ENCODE measurements around the gene TPD52L1. TPM values are rescaled to one million over a fixed set of nuclear protein-coding genes. Genes with fewer than 3 reads are reported as not detected.

The TPD52L1 gene
- total and polyA plus RNA-seq, 2 donors: 6.3 to 16.9 TPM

DNA sequence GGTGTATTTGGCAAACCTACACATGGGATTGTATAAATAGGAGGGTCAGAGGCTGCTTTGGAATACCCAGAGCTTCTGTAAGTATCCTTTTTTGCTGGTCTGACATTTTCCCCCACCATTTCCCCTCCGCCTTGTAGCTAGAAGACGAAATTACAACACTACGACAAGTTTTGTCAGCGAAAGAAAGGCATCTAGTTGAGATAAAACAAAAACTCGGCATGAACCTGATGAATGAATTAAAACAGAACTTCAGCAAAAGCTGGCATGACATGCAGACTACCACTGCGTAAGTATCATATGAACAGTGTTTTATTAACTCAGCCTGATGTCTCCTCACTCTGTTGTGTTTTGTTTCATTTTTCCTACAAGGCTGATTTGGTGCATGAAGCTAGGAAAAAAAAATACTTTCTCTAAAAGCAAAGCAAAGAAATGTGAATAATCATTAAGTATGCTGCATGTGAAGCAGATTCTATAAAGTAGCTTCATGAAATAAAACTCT, 75.5 kb downstream of the TPD52L1 start:
- DNase-seq (ENCODE audit: low read depth in 6 of 9, low spot score in 9 of 9): no peak

DNA sequence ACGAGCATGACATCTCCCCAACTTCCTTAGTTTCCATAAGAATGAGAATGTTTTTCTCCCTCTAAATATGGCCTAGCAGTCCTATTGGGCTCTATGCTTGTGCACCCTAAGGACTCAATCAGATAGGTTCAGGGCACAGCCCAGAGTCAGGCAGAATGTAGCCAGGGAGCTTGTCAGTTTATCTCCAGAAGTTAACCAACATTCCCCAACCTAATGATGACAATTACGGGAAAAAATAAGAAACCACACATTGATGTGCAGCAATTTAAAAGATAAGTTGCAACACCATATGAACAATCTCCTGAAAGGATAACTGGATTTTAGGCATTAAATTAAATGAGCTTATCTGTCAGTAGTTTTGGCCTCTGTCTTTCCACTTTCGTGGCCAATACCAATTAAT, 77.1 kb downstream of the TPD52L1 start:
- Histone ChIP-seq H3K27me3 (ENCODE audit: control insufficient read depth in 2 of 2, insufficient read depth in 1 of 2, low read length in 1 of 2) (no peaks in the 10 kb centered on the region), H3K27ac (ENCODE audit: low read depth in 1 of 2, low read length in 1 of 2) (no peak overlapping the region), H3K36me3 (ENCODE audit: control insufficient read depth in 2 of 2, insufficient read depth in 2 of 2, low read length in 1 of 2) (no peaks in the 10 kb centered on the region), H3K4me3 (ENCODE audit: low read length in 2 of 2) (no peak overlapping the region), H3K4me1 (ENCODE audit: control insufficient read depth in 2 of 2, insufficient read depth in 2 of 2, low read length in 2 of 2) (no peaks in the 10 kb centered on the region), H3K9me3 (ENCODE audit: control insufficient read depth in 2 of 2, insufficient read depth in 1 of 2, low read length in 1 of 2) (no peaks in the 10 kb centered on the region)
- 76% methylated on average over 3 of the region's 3 CpGs for WGBS
- no peak for DNase-seq (ENCODE audit: low read depth in 6 of 9, low spot score in 9 of 9)

More for the DNA sequence above, 75.5 kb downstream of the TPD52L1 start:
- Histone ChIP-seq H3K27me3 (ENCODE audit: control insufficient read depth in 2 of 2, insufficient read depth in 1 of 2, low read length in 1 of 2) (no peaks in the 10 kb centered on the region), H3K4me3 (ENCODE audit: low read length in 2 of 2) (no peak overlapping the region), H3K4me1 (ENCODE audit: control insufficient read depth in 2 of 2, insufficient read depth in 2 of 2, low read length in 2 of 2) (no peaks in the 10 kb centered on the region), H3K27ac (ENCODE audit: low read depth in 1 of 2, low read length in 1 of 2) (no peak overlapping the region), H3K36me3 (ENCODE audit: control insufficient read depth in 2 of 2, insufficient read depth in 2 of 2, low read length in 1 of 2) (no peaks in the 10 kb centered on the region), H3K9me3 (ENCODE audit: control insufficient read depth in 2 of 2, insufficient read depth in 1 of 2, low read length in 1 of 2) (no peaks in the 10 kb centered on the region)
- 95% methylated on average over 6 of the region's 6 CpGs for WGBS

DNA sequence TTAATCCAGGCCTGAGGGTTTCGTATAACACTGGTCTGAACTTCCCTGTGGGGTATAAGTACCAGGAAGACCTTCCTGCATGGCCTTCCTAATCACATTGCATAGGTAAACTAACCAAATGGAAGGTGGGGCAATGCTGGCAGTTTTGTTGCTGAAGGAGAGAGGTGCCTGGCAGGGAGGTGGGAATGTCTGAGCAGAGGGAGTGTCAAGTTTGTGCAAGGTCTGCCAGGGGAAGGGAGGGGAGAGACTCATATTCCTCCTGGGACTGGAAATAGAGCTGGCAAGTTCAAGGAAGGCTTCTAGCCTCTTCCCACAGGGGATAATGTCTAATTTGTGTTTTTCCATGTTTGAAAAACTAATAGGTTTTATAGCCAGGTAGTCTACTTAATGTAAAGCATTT, 77.6 kb downstream of the TPD52L1 start:
- Histone ChIP-seq H3K27ac (ENCODE audit: low read depth in 1 of 2, low read length in 1 of 2) (no peak overlapping the region), H3K4me3 (ENCODE audit: low read length in 2 of 2) (no peak overlapping the region), H3K4me1 (ENCODE audit: control insufficient read depth in 2 of 2, insufficient read depth in 2 of 2, low read length in 2 of 2) (no peaks in the 10 kb centered on the region), H3K36me3 (ENCODE audit: control insufficient read depth in 2 of 2, insufficient read depth in 2 of 2, low read length in 1 of 2) (no peaks in the 10 kb centered on the region), H3K27me3 (ENCODE audit: control insufficient read depth in 2 of 2, insufficient read depth in 1 of 2, low read length in 1 of 2) (no peaks in the 10 kb centered on the region), H3K9me3 (ENCODE audit: control insufficient read depth in 2 of 2, insufficient read depth in 1 of 2, low read length in 1 of 2) (no peaks in the 10 kb centered on the region)
- 92% methylated on average over 1 of the region's 1 CpG for WGBS
- no peak for DNase-seq (ENCODE audit: low read depth in 6 of 9, low spot score in 9 of 9)

DNA sequence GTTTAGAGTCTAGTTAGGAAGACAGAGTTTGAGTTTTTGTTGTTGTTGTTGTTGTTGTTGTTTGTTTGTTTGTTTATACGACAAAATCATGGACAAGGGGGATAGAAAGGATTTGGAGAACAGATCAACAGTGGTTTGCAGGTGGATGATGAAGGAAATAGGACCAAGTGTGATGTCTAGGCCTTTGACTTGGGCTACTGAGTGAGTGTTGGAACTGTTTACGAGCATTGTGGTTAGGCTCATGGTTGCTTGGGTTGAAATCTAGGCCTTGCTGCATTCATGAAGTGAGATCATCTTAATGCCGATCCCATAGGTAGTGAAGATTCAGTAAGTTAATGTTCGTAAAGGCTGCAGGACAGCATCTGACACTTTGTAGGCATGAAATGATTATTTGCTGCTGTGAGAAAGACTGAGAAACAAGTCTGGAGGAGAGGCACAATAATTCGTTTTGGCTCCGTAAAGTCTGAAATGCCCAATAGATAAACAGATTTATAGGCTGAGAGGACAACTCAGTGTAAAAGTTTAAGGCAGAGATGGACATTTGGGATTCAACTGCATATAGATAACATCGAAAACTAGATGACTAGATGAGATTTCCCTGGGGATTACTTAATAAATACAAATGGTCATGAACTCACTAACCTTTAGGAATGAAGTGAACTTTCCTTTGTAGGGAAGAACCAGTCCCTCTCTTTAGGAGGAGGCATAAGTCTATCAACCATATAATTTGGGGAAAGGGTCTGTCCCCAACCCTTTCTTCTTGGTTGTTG, 78.2 kb downstream of the TPD52L1 start:
- H3K9me3 ChIP-seq (ENCODE audit: control insufficient read depth in 2 of 2, insufficient read depth in 1 of 2, low read length in 1 of 2): no peaks in the 10 kb centered on the region
- H3K36me3 ChIP-seq (ENCODE audit: control insufficient read depth in 2 of 2, insufficient read depth in 2 of 2, low read length in 1 of 2): no peaks in the 10 kb centered on the region
- no peak overlapping the region for H3K4me3 ChIP-seq (ENCODE audit: low read length in 2 of 2)
- no peaks in the 10 kb centered on the region for H3K27me3 ChIP-seq (ENCODE audit: control insufficient read depth in 2 of 2, insufficient read depth in 1 of 2, low read length in 1 of 2)
- H3K27ac ChIP-seq (ENCODE audit: low read depth in 1 of 2, low read length in 1 of 2): no peak overlapping the region
- no peaks in the 10 kb centered on the region for H3K4me1 ChIP-seq (ENCODE audit: control insufficient read depth in 2 of 2, insufficient read depth in 2 of 2, low read length in 2 of 2)
- WGBS: 81% methylated on average over 7 of the region's 7 CpGs
- no peak for DNase-seq (ENCODE audit: low read depth in 6 of 9, low spot score in 9 of 9)

DNA sequence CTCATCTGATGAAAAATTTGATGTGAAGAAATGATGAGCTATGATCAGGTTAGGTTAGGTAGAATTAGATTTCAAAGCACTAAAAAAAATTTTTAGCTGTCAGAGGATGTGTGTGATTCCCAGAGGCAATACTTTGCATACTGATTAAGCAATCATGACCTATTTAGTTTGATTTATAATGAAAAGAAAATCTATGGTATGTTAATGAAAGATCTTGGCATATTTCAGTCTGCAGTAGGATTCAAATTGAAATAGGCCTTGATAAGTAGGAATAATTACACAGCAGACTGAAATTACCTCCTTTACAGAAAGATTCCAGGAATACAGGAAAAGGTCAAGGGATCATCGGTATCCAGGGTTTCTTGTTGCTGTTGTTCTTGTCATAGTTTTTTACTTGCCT, 78.9 kb downstream of the TPD52L1 start:
- WGBS: 90% methylated on average over 1 of the region's 1 CpG
- no peak for DNase-seq (ENCODE audit: low read depth in 6 of 9, low spot score in 9 of 9)
- H3K9me3 ChIP-seq (ENCODE audit: control insufficient read depth in 2 of 2, insufficient read depth in 1 of 2, low read length in 1 of 2): no peaks in the 10 kb centered on the region
- H3K36me3 ChIP-seq (ENCODE audit: control insufficient read depth in 2 of 2, insufficient read depth in 2 of 2, low read length in 1 of 2): no peaks in the 10 kb centered on the region
- no peak overlapping the region for H3K4me3 ChIP-seq (ENCODE audit: low read length in 2 of 2)
- no peaks in the 10 kb centered on the region for H3K4me1 ChIP-seq (ENCODE audit: control insufficient read depth in 2 of 2, insufficient read depth in 2 of 2, low read length in 2 of 2)
- H3K27ac ChIP-seq (ENCODE audit: low read depth in 1 of 2, low read length in 1 of 2): no peak overlapping the region
- H3K27me3 ChIP-seq (ENCODE audit: control insufficient read depth in 2 of 2, insufficient read depth in 1 of 2, low read length in 1 of 2): no peaks in the 10 kb centered on the region

DNA sequence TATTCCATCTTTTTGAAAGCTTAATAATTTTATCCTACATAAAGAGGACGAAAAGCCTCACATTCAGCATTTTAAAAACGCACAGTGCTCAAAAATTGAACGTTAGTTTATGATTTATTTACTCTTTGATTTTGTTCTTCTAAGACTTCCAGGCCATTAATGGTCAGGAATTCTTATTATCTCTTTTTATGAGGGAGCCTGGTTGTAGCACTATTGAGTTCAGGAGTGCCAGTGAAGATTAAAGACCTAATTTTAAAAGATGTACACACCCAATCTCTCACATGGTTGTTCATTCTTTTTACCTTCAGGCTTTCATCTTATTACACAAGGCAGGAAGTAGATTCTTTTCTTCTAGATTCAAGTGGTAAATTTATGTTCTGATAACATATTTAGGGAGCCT, 79.6 kb downstream of the TPD52L1 start:
- Histone ChIP-seq H3K27me3 (ENCODE audit: control insufficient read depth in 2 of 2, insufficient read depth in 1 of 2, low read length in 1 of 2) (no peaks in the 10 kb centered on the region), H3K36me3 (ENCODE audit: control insufficient read depth in 2 of 2, insufficient read depth in 2 of 2, low read length in 1 of 2) (no peaks in the 10 kb centered on the region), H3K4me3 (ENCODE audit: low read length in 2 of 2) (no peak overlapping the region), H3K27ac (ENCODE audit: low read depth in 1 of 2, low read length in 1 of 2) (no peak overlapping the region), H3K4me1 (ENCODE audit: control insufficient read depth in 2 of 2, insufficient read depth in 2 of 2, low read length in 2 of 2) (no peaks in the 10 kb centered on the region), H3K9me3 (ENCODE audit: control insufficient read depth in 2 of 2, insufficient read depth in 1 of 2, low read length in 1 of 2) (no peaks in the 10 kb centered on the region)
- DNase-seq (ENCODE audit: low read depth in 6 of 9, low spot score in 9 of 9): no peak
- WGBS: 96% methylated on average over 3 of the region's 3 CpGs

DNA sequence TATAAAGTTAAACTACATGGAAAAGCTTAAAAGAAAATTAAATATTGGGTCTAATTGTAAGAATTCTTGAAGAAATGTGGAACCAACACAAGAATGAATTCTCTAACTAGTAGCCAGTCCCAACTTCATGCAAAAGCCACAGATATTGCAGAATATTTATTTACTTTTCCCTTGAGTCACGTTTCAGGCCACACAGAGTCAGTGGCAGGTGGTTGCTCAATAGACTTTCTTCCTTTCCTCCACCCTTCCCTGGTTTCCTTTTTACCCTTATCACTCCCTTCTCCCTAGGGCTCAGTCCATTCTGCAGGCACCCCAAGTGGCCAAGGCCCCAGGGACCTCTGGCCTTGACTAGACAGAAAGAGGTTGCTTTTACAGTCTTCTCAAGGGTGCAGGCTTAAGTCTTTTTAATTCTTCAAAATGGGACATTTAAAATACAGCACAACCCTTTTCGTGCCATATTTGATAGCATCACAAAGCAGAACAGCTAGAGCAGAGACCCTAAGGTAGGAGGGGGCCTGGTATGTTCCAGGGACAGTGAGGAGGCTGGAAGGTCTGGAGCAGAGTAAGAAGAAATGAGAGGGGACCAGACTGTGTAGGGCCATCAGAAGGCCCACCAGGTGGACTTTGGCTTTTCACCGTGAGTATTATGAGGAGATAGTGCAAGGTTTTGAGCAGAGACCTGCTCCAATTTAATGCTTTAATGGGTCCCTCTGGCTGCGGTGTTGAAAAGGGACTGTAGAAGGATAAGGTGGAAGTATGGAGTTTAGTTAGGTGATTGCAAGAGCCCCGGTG, 83.2 kb downstream of the TPD52L1 start:
- no peak for DNase-seq (ENCODE audit: low read depth in 6 of 9, low spot score in 9 of 9)
- Histone ChIP-seq H3K27me3 (ENCODE audit: control insufficient read depth in 2 of 2, insufficient read depth in 1 of 2, low read length in 1 of 2) (no peaks in the 10 kb centered on the region), H3K27ac (ENCODE audit: low read depth in 1 of 2, low read length in 1 of 2) (no peak overlapping the region), H3K4me1 (ENCODE audit: control insufficient read depth in 2 of 2, insufficient read depth in 2 of 2, low read length in 2 of 2) (no peaks in the 10 kb centered on the region), H3K36me3 (ENCODE audit: control insufficient read depth in 2 of 2, insufficient read depth in 2 of 2, low read length in 1 of 2) (no peaks in the 10 kb centered on the region), H3K9me3 (ENCODE audit: control insufficient read depth in 2 of 2, insufficient read depth in 1 of 2, low read length in 1 of 2) (no peaks in the 10 kb centered on the region), H3K4me3 (ENCODE audit: low read length in 2 of 2) (no peak overlapping the region)
- WGBS: 93% methylated on average over 5 of the region's 5 CpGs

DNA sequence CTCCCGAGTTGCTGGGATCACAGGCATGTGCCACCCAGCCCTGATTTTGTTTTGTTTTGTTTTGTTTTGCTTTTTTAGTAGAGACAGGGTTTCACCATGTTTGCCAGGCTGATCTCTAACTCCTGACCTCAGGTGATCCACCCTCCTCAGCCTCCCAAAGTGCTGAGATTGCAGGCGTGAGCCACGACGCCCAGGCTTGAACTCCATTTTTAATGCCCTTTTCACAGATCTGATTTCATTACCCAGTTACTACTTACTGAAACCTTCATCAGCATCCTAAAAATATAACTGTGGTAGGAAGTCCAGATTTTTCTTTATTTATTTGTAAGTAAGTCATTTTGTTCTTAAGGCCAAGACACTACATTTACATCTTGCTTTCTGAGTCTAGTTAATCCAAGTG, 84.2 kb downstream of the TPD52L1 start:
- Histone ChIP-seq H3K4me3 (ENCODE audit: low read length in 2 of 2) (no peak overlapping the region), H3K4me1 (ENCODE audit: control insufficient read depth in 2 of 2, insufficient read depth in 2 of 2, low read length in 2 of 2) (no peaks in the 10 kb centered on the region), H3K27ac (ENCODE audit: low read depth in 1 of 2, low read length in 1 of 2) (no peak overlapping the region), H3K36me3 (ENCODE audit: control insufficient read depth in 2 of 2, insufficient read depth in 2 of 2, low read length in 1 of 2) (no peaks in the 10 kb centered on the region), H3K27me3 (ENCODE audit: control insufficient read depth in 2 of 2, insufficient read depth in 1 of 2, low read length in 1 of 2) (no peaks in the 10 kb centered on the region), H3K9me3 (ENCODE audit: control insufficient read depth in 2 of 2, insufficient read depth in 1 of 2, low read length in 1 of 2) (no peaks in the 10 kb centered on the region)
- no peak for DNase-seq (ENCODE audit: low read depth in 6 of 9, low spot score in 9 of 9)
- 98% methylated on average over 4 of the region's 4 CpGs for WGBS

DNA sequence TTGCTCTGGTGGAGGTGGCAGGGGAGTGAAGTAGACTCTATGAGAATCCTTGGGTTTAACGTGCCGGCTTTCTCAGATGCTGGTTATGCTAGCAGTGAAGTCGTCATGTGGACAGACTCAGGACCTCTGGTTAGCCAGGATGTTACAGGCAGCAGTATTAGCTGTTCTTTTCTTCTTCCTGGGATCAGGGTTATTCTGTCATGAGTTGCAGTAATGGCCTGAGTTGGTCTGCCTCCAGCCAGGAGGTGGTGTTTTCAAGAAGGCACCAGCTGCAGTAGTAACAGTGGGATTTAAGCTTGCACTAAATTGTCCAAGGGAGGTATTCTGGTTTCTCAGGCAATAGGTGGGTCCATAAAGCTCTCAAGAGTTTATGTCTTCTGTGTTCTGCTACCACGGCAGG, 91.5 kb downstream of the TPD52L1 start:
- H3K27ac ChIP-seq (ENCODE audit: low read depth in 1 of 2, low read length in 1 of 2): no peak overlapping the region
- no peaks in the 10 kb centered on the region for H3K27me3 ChIP-seq (ENCODE audit: control insufficient read depth in 2 of 2, insufficient read depth in 1 of 2, low read length in 1 of 2)
- no peak overlapping the region for H3K4me3 ChIP-seq (ENCODE audit: low read length in 2 of 2)
- DNase-seq (ENCODE audit: low read depth in 6 of 9, low spot score in 9 of 9): no peak
- no peaks in the 10 kb centered on the region for H3K36me3 ChIP-seq (ENCODE audit: control insufficient read depth in 2 of 2, insufficient read depth in 2 of 2, low read length in 1 of 2)
- H3K4me1 ChIP-seq (ENCODE audit: control insufficient read depth in 2 of 2, insufficient read depth in 2 of 2, low read length in 2 of 2): no peaks in the 10 kb centered on the region
- WGBS: 94% methylated on average over 4 of the region's 4 CpGs
- no peaks in the 10 kb centered on the region for H3K9me3 ChIP-seq (ENCODE audit: control insufficient read depth in 2 of 2, insufficient read depth in 1 of 2, low read length in 1 of 2)
